GM12801 (cell line): ENCODE data around the gene FBXL2.

ENCODE experiments used
- CTCF ChIP-seq: IDR thresholded peaks from one replicate; pipeline ENCODE4 v1.5.1; 2011; ENCODE audit warnings: control low read depth; ENCODE audit not compliant: insufficient read length; ENCODE audit errors: extremely low read depth

The FBXL2 gene

GRCh38 chr3:33372218-33373081 lies 95.2 kb downstream of the FBXL2 start:
- TF ChIP-seq CTCF: peak; percentile 23

- TF ChIP-seq CTCF: no peak
Measured at GRCh38 chr3:33373082-33373437, 95.8 kb downstream of the FBXL2 start.

- no peak for TF ChIP-seq CTCF
Measured at GRCh38 chr3:33377489-33377888, 100.2 kb downstream of the FBXL2 start.

GRCh38 chr3:33377931-33378330 lies 100.7 kb downstream of the FBXL2 start:
- TF ChIP-seq CTCF: no peak

GRCh38 chr3:33380653-33381052 lies 103.4 kb downstream of the FBXL2 start:
- TF ChIP-seq CTCF: no peak

- no peak for TF ChIP-seq CTCF
Measured at GRCh38 chr3:33383951-33384350, 106.7 kb downstream of the FBXL2 start.

- TF ChIP-seq CTCF: no peak
Measured at GRCh38 chr3:33385423-33385822, 108.2 kb downstream of the FBXL2 start.
